Mesendoderm (in vitro differentiated cells): ENCODE data around the gene DND1.
"Not testable (repeated sequence)": the region's sequence is repeated elsewhere in the genome, so short reads cannot be mapped to it uniquely, and the experiment has no call there.

Experiments used
- DNase-seq: peaks from one replicate; pipeline ENCODE4 v3.0.0; 2013
- H2AK5ac ChIP-seq: 2 replicates; pipeline ENCODE4 v1.6.1; 2013; ENCODE audit warnings: low read length, inconsistent platforms
- H2BK120ac ChIP-seq: 2 replicates; pipeline ENCODE4 v1.6.1; 2013; ENCODE audit warnings: low read depth, mild to moderate bottlenecking, low read length, moderate library complexity, mixed read lengths
- H2BK15ac ChIP-seq: replicated peaks from 2 replicates; pipeline ENCODE4 v1.6.1; 2013; ENCODE audit warnings: low read depth, mild to moderate bottlenecking, moderate library complexity
- H2BK5ac ChIP-seq: 2 replicates; pipeline ENCODE4 v1.6.1; 2013; ENCODE audit warnings: low read length, inconsistent platforms
- H3K18ac ChIP-seq: 2 replicates; pipeline ENCODE4 v1.6.1; 2013; ENCODE audit warnings: mild to moderate bottlenecking, low read length, mixed read lengths
- H3K23ac ChIP-seq: one replicate; pipeline ENCODE4 v1.6.1; 2013; ENCODE audit warnings: low read length
- H3K27ac ChIP-seq: 2 replicates; pipeline ENCODE4 v1.5.1; 2013; ENCODE audit warnings: low read depth, mild to moderate bottlenecking, inconsistent platforms, low read length, moderate library complexity
- H3K27me3 ChIP-seq: 2 replicates; pipeline ENCODE4 v1.6.1; 2013; ENCODE audit warnings: low read length, control low read depth, mild to moderate bottlenecking, inconsistent platforms; ENCODE audit not compliant: insufficient read depth, poor library complexity
- H3K36me3 ChIP-seq: 2 replicates; pipeline ENCODE4 v1.6.1; 2013; ENCODE audit warnings: low read length, inconsistent platforms; ENCODE audit not compliant: control insufficient read depth, insufficient read depth
- H3K4ac ChIP-seq: one replicate; pipeline ENCODE4 v1.6.1; 2013; ENCODE audit warnings: low read depth, mild to moderate bottlenecking, low read length, moderate library complexity
- H3K4me1 ChIP-seq: 2 replicates; pipeline ENCODE4 v1.6.1; 2013; ENCODE audit warnings: low read depth, low read length, inconsistent platforms; ENCODE audit not compliant: control insufficient read depth
- H3K4me2 ChIP-seq: 2 replicates; pipeline ENCODE4 v1.6.1; 2013; ENCODE audit warnings: low read length
- H3K4me3 ChIP-seq: 2 replicates; pipeline ENCODE4 v1.5.1; 2013; ENCODE audit warnings: mild to moderate bottlenecking, low read length
- H3K56ac ChIP-seq: one replicate; pipeline ENCODE4 v1.6.1; 2013; ENCODE audit warnings: low read length
- H3K79me1 ChIP-seq: 2 replicates; pipeline ENCODE4 v1.6.1; 2013; ENCODE audit warnings: low read length, inconsistent platforms
- H3K79me2 ChIP-seq: 2 replicates; pipeline ENCODE4 v1.6.1; 2013; ENCODE audit warnings: mild to moderate bottlenecking, low read length; ENCODE audit not compliant: control insufficient read depth, insufficient read depth
- H3K9ac ChIP-seq: 2 replicates; pipeline ENCODE4 v1.6.1; 2013; ENCODE audit warnings: low read length, inconsistent platforms
- H4K5ac ChIP-seq: one replicate; pipeline ENCODE4 v1.6.1; 2013; ENCODE audit warnings: low read length
- H4K8ac ChIP-seq: one replicate; pipeline ENCODE4 v1.6.1; 2013; ENCODE audit warnings: low read depth, mild to moderate bottlenecking, control low read depth, low read length, moderate library complexity
- WGBS: extraction: QIAGEN DNeasy Blood & Tissue Kit; methylation state at CpG from one replicate; pipeline ENCODE4 v1.1.7; 2013; ENCODE audit warnings: low lambda C conversion rate, missing lambda C conversion rate; ENCODE audit not compliant: insufficient coverage; ENCODE audit errors: extremely low coverage; 5-methylcytosine and 5-hydroxymethylcytosine counted together

DND1 gene

DNA sequence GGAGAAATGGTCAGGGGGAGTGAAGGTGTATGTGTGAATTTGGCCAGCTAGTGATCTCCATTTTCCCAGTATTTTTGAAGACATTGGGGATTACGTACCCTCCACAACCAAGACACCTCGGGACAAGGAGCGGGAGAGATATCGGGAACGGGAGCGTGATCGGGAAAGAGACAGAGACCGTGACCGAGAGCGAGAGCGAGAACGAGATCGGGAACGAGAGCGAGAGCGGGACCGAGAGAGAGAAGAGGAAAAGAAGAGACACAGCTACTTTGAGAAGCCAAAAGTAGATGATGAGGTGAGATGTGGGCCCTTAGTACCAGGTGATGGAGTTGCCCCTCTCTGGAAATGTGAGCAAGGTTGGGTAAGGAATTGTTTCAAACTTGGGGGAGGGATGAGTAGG lies 14.5 kb downstream of the DND1 start:
- Histone ChIP-seq H2BK5ac (no peak overlapping the region), H3K23ac (no peak overlapping the region)

DNA sequence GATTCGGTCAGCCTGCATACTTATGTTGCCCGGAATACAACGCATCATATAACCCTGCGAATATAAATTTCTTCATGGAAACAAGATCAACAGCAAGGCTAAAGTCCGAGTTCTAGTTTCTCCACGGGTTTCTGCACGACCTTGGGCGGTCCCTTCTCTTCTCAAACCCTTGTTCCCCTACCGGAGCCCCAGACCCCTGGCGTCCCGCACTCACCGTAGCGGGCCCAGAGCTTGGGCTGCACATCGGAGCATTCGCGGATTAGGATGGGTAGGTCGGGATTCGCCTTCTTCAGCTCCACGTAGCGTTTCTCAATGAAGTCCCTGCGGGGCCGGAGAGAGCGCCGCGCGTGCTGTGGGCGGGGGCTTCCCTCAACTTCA lies 26.3 kb downstream of the DND1 start:
- Histone ChIP-seq H2BK120ac (no peak overlapping the region), H3K23ac (no peak overlapping the region), H2AK5ac (no peak overlapping the region), H2BK15ac (no peak overlapping the region), H3K36me3 (peaks cover 4% of the 10 kb centered on the region), H3K79me1 (peaks cover 7% of the 10 kb centered on the region), H3K4me3 (peak overlapping the region; percentile 87), H3K27me3 (no peaks in the 10 kb centered on the region), H3K56ac (peak overlapping the region; percentile 87), H3K79me2 (peaks cover 8% of the 10 kb centered on the region), H4K8ac (no peak overlapping the region), H3K4me1 (no peaks in the 10 kb centered on the region), H3K4ac (peak overlapping the region; percentile 73), H4K5ac (no peak overlapping the region), H3K18ac (peak overlapping the region; percentile 30), H3K4me2 (peak overlapping the region; percentile 19), H2BK5ac (no peak overlapping the region), H3K9ac (peak overlapping the region; percentile 87), H3K27ac (no peak overlapping the region)
- WGBS: no CpG with 5 or more reads among the region's 27 CpGs
- DNase-seq: no peak

More for the DNA sequence above, 14.5 kb downstream of the DND1 start:
- Histone ChIP-seq H3K79me2 (no peaks in the 10 kb centered on the region), H2BK15ac (no peak overlapping the region), H4K8ac (no peak overlapping the region), H2AK5ac (no peak overlapping the region), H3K9ac (no peak overlapping the region), H3K18ac (no peak overlapping the region), H3K4me1 (no peaks in the 10 kb centered on the region), H3K27me3 (no peaks in the 10 kb centered on the region), H3K36me3 (peaks cover 14% of the 10 kb centered on the region), H3K4ac (no peak overlapping the region), H2BK120ac (no peak overlapping the region), H4K5ac (no peak overlapping the region), H3K27ac (no peak overlapping the region), H3K79me1 (no peaks in the 10 kb centered on the region), H3K56ac (no peak overlapping the region), H3K4me3 (no peak overlapping the region), H3K4me2 (no peak overlapping the region)
- 100% methylated on average over 2 of the region's 17 CpGs for WGBS
- no peak for DNase-seq

DNA sequence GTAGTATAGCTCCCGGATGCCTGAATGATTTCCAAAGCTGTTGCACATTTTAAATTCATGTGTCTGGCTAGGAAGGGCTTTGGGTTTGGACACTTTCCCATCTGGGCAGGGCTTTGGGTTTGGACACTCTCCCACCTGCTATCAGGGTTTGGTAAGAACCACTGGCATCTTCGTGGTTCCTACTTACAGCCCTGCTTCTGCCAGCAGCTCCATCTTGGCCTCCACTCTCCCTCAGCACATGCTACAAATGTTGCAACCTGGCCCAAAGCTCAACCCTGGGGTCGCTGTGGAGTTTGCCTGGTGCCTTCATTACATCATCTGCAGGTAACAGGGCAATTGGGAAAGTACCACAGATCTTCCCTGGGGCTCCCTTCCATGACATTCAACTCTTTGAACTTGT lies 30.7 kb downstream of the DND1 start:
- Histone ChIP-seq H3K4me1 (no peaks in the 10 kb centered on the region), H2AK5ac (no peak overlapping the region), H4K8ac (no peak overlapping the region), H2BK15ac (no peak overlapping the region), H3K36me3 (peaks cover 4% of the 10 kb centered on the region), H3K27ac (no peak overlapping the region), H3K56ac (no peak overlapping the region), H3K27me3 (no peaks in the 10 kb centered on the region), H3K4me2 (no peak overlapping the region), H3K18ac (no peak overlapping the region), H3K4ac (no peak overlapping the region), H3K4me3 (no peak overlapping the region), H2BK5ac (no peak overlapping the region), H3K23ac (no peak overlapping the region), H3K9ac (no peak overlapping the region), H3K79me1 (peaks cover 5% of the 10 kb centered on the region), H4K5ac (no peak overlapping the region), H2BK120ac (no peak overlapping the region), H3K79me2 (peaks cover 12% of the 10 kb centered on the region)
- DNase-seq: no peak
- WGBS: no CpG with 5 or more reads among the region's 3 CpGs

DNA sequence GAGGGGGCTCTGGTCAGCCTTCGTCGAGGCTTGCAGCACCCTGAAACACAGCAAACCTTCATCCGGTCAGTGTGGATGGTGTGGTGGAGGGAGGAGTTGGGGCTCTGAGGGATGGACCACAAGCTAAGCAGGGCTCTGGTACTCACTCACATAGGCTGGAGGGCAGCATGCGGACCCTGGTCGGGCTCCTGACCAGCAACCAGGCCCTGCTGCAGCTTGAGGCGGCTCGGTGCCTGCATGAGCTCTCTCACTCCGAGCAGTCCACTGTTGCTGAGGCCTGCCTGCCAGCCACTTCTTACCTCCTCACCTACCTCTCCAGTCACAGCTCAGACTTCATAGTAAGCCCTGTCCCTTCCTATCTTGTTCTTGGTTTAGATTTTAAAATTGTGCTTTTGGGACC lies 31.7 kb downstream of the DND1 start:
- no peak overlapping the region for H3K4ac ChIP-seq
- H4K8ac ChIP-seq: no peak overlapping the region
- no peak overlapping the region for H4K5ac ChIP-seq
- no peaks in the 10 kb centered on the region for H3K4me1 ChIP-seq
- H2BK15ac ChIP-seq: no peak overlapping the region
- DNase-seq: no peak
- no peak overlapping the region for H3K23ac ChIP-seq
- no CpG with 5 or more reads among the region's 8 CpGs for WGBS
- H3K4me3 ChIP-seq: no peak overlapping the region
- no peak overlapping the region for H2AK5ac ChIP-seq
- no peak overlapping the region for H2BK5ac ChIP-seq
- H3K36me3 ChIP-seq: peaks cover 4% of the 10 kb centered on the region
- H3K27ac ChIP-seq: no peak overlapping the region
- H3K27me3 ChIP-seq: no peaks in the 10 kb centered on the region
- no peak overlapping the region for H2BK120ac ChIP-seq
- H3K56ac ChIP-seq: no peak overlapping the region
- H3K9ac ChIP-seq: no peak overlapping the region
- H3K4me2 ChIP-seq: no peak overlapping the region
- peaks cover 8% of the 10 kb centered on the region for H3K79me2 ChIP-seq
- H3K18ac ChIP-seq: no peak overlapping the region
- peaks cover 5% of the 10 kb centered on the region for H3K79me1 ChIP-seq

DNA sequence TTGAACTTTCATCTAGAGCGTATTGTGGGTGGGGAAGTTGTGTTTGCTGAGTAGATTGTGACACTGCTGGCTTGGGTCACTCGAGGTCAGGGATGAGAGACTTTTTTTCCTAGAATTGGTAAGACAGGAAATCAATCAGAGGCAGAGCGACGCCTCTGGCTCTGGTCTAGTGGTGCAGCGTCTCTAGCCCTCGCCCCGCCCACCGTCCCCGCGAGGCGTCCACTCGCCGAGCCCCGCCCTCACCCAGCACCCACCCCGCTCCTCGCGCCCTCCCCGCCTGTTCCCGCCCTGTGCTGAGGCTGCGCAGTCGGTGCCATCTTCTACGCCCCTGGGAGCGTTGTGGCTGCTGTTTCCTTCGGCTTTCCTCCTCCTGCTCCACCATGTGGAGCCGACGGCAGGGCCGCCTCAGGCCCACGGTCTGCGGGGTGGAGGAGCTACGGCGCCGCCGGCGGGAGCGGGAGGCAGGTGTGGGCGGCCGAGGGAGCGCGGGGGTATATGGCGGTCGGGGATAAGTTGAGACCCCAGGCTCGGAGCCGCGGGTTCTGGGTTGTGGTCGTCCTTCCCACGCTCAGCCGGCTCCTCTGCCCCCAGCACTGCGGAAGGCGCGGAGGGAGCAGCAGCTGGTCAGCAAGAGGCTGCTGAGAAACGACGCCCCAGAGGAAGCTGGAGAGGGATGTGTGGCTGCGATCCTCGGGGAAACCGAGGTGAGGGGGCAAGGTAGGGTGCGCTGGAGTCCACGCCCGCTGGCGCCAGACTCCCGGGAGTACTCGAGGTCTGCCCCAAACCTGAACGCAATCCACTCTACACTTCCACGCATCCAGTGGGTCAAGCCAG lies 34.0 kb downstream of the DND1 start, which contains the start of gene TMCO6:
Gene TMCO6, plus strand, starts transcription at position 304 of the 834 bp plus-strand sequence. Its CDS starts 77 bp downstream, at position 381.
- Histone ChIP-seq H3K9ac (peak within 1 kb of the TSS; percentile 94), H4K5ac (no peak within 1 kb of the TSS), H3K4me2 (peak within 1 kb of the TSS; percentile 97), H3K4me3 (peak within 1 kb of the TSS; percentile 79), H3K23ac (peak within 1 kb of the TSS; percentile 15), H3K4ac (no peak within 1 kb of the TSS), H3K36me3 (peaks cover 2% of the 10 kb centered on the region), H2AK5ac (no peak within 1 kb of the TSS), H2BK5ac (peak within 1 kb of the TSS; percentile 86), H3K79me2 (peaks cover 4% of the 10 kb centered on the region), H4K8ac (no peak within 1 kb of the TSS), H3K4me1 (no peaks in the 10 kb centered on the region), H2BK15ac (no peak within 1 kb of the TSS), H3K56ac (peak within 1 kb of the TSS; percentile 97), H3K79me1 (peaks cover 5% of the 10 kb centered on the region), H3K27me3 (no peaks in the 10 kb centered on the region), H2BK120ac (no peak within 1 kb of the TSS), H3K18ac (peak within 1 kb of the TSS; percentile 61), H3K27ac (no peak within 1 kb of the TSS)
- no CpG with 5 or more reads among the region's 63 CpGs for WGBS
- DNase-seq: peak; percentile 97

DNA sequence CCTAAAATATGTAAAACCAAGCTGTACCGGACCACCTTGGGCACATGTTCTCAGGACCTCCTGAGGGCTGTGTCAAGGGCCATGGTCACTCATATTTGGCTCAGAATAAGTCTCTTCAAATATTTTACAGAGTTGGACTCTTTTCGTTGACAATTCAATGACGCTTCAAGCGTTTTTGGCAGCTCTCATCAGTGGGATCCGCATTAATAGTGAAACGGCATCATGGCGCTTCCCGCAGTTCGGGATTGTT lies 34.6 kb downstream of the DND1 start:
- H2BK15ac ChIP-seq, H3K4me2 ChIP-seq, H4K8ac ChIP-seq, H2BK120ac ChIP-seq, H3K18ac ChIP-seq, H3K23ac ChIP-seq, H3K4me1 ChIP-seq, H2AK5ac ChIP-seq, H3K4me3 ChIP-seq, H3K9ac ChIP-seq, H3K27me3 ChIP-seq, H3K79me2 ChIP-seq, H3K79me1 ChIP-seq, H3K27ac ChIP-seq, H2BK5ac ChIP-seq, H3K56ac ChIP-seq, H3K4ac ChIP-seq, DNase-seq, H4K5ac ChIP-seq, H3K36me3 ChIP-seq: not testable (repeated sequence)
- WGBS: no CpG with 5 or more reads among the region's 9 CpGs
